CD4-positive, alpha-beta T cell (primary cell): ENCODE data around the gene PHAF1. TPM values are rescaled to one million over a fixed set of nuclear protein-coding genes. Genes with fewer than 3 reads are reported as not detected.

ENCODE experiments used
- ATAC-seq: fragments of 200-7000 bp; cut with Tn5 transposase; one replicate; pipeline ENCODE4 v1.10.0; 2022; ENCODE audit warnings: mild to moderate bottlenecking; ENCODE audit not compliant: poor library complexity
- CTCF ChIA-PET: fragments of 350-600 bp; sonication (Branson Sonifier 250); formaldehyde crosslinking; loops from one replicate; lab custom pipeline; 2021; ENCODE audit warnings: antibody characterized with exemption, inconsistent platforms; lab: Charles Lee
- POLR2A ChIA-PET: fragments of 350-600 bp; sonication (Branson Sonifier 250); formaldehyde crosslinking; loops from one replicate; lab custom pipeline; 2021; ENCODE audit warnings: antibody characterized with exemption, inconsistent platforms; lab: Charles Lee
- DNase-seq, 14 experiments: peaks; one replicate each; pipeline ENCODE4 v3.0.0-alpha.2; 2013 to 2020; ENCODE audit warnings: mixed read lengths in 2 of 14
- H3K27ac ChIP-seq, 2 donors: one replicate each; pipeline versions ENCODE4 v1.5.1 to v1.7.0; 2013; ENCODE audit warnings: low read length in 2 of 2, low read depth in 1 of 2, mild to moderate bottlenecking in 1 of 2
- H3K27me3 ChIP-seq, 2 experiments: 1 replicate in 1 of 2; 2 replicates in 1 of 2; pipeline versions ENCODE4 v1.6.1 to v1.7.0; 2013; ENCODE audit warnings: low read length in 2 of 2, control low read depth in 1 of 2, mild to moderate bottlenecking in 1 of 2, moderate library complexity in 1 of 2; ENCODE audit not compliant: insufficient read depth in 2 of 2, control insufficient read depth in 1 of 2
- H3K36me3 ChIP-seq: one replicate; pipeline ENCODE4 v1.6.1; 2013; ENCODE audit warnings: low read length, control low read depth; ENCODE audit not compliant: insufficient read depth
- H3K4me1 ChIP-seq: one replicate; pipeline ENCODE4 v1.6.1; 2013; ENCODE audit warnings: low read length, control low read depth; ENCODE audit not compliant: insufficient read depth
- H3K4me3 ChIP-seq: one replicate; pipeline ENCODE4 v1.5.1; 2013; ENCODE audit warnings: mild to moderate bottlenecking, low read length, moderate library complexity
- H3K9me3 ChIP-seq, 2 experiments: 1 replicate in 1 of 2; 2 replicates in 1 of 2; pipeline versions ENCODE4 v1.6.1 to v1.7.0; 2013; ENCODE audit warnings: low read length in 2 of 2, mild to moderate bottlenecking in 2 of 2, control low read depth in 1 of 2, moderate library complexity in 1 of 2; ENCODE audit not compliant: control insufficient read depth in 1 of 2, insufficient read depth in 1 of 2
- H3K27ac Mint-ChIP-seq: one replicate; pipeline ENCODE4 v1.8.0; 2020; ENCODE audit warnings: mixed read lengths
- H3K27me3 Mint-ChIP-seq: one replicate; pipeline ENCODE4 v1.8.0; 2021; ENCODE audit warnings: mixed read lengths
- H3K36me3 Mint-ChIP-seq: one replicate; pipeline ENCODE4 v1.8.0; 2021; ENCODE audit warnings: low read depth, mixed read lengths
- H3K4me1 Mint-ChIP-seq: one replicate; pipeline ENCODE4 v1.8.0; 2021; ENCODE audit warnings: low read depth, mixed read lengths
- H3K4me3 Mint-ChIP-seq: one replicate; pipeline ENCODE4 v1.8.0; 2020; ENCODE audit warnings: mild to moderate bottlenecking, mixed read lengths
- H3K9me3 Mint-ChIP-seq: one replicate; pipeline ENCODE4 v1.8.0; 2020; ENCODE audit warnings: mixed read lengths
- CTCF ChIP-seq: fragments of 200-600 bp; IDR thresholded peaks from one replicate; pipeline ENCODE4 v1.8.0; 2022; ENCODE audit warnings: antibody characterized with exemption, mild to moderate bottlenecking
- intact Hi-C, 2 experiments: fragments of 100-400 bp; cut with DNase I in 1 of 2; cut with micrococcal nuclease in 1 of 2; formaldehyde crosslinking; loops; one replicate each; pipeline versions ENCODE4 v1.15.1 to v1.9.0; 2023 to 2025; cut with DNase I, micrococcal nuclease
- total RNA-seq, 174 experiments: library from RNA in 2 of 174; stranded (reverse) in 2 of 174; gene quantifications; one replicate each; pipeline ENCODE4 v1.2.3 and lab custom pipeline; 2021 to 2026

The PHAF1 gene
- total RNA-seq, 2 experiments from 2014 or later: 10.6 to 10.8 TPM

- ATAC-seq (no peak), DNase-seq (no peak)
- Histone ChIP-seq H3K27me3 (no peaks in the 10 kb centered on the region), H3K4me3 (no peak overlapping the region), H3K9me3 (no peaks in the 10 kb centered on the region), H3K27ac (no peak overlapping the region), H3K36me3 (peaks cover 72% of the 10 kb centered on the region), H3K4me1 (no peaks in the 10 kb centered on the region)
- Mint-ChIP-seq H3K4me1 (no peaks in the 10 kb centered on the region), H3K27ac (no peak overlapping the region), H3K9me3 (no peaks in the 10 kb centered on the region), H3K36me3 (peaks cover 91% of the 10 kb centered on the region), H3K4me3 (no peak overlapping the region), H3K27me3 (no peaks in the 10 kb centered on the region)
- TF ChIP-seq CTCF: no peak
- ChIA-PET POLR2A (interaction anchor here (0.9 kb wide), 1 partner anchor 10 kb away, joined by 7 read pairs; the partner anchor contains the start of gene B3GNT9), CTCF (no interaction called here)
- intact Hi-C loops: loop anchor here in 1 of 2 experiments (10.0 kb wide), 1 partner anchor 313 kb away; no protein-coding TSS in a partner anchor
These were observed 31.6 kb downstream of the PHAF1 start for GRCh38 chr16:67141391-67141790.

- peaks cover 94% of the 10 kb centered on the region for H3K36me3 Mint-ChIP-seq
- CTCF ChIA-PET: no interaction called here
- POLR2A ChIA-PET: no interaction called here
These were observed 32.6 kb downstream of the PHAF1 start for GRCh38 chr16:67142342-67142741.

GRCh38 chr16:67144943-67145342, 35.2 kb downstream of the PHAF1 start:
- intact Hi-C loops: loop anchor here in 1 of 2 experiments (10.0 kb wide), 1 partner anchor 310 kb away; no protein-coding TSS in a partner anchor
- DNase-seq (no peak), ATAC-seq (no peak)
- Mint-ChIP-seq H3K4me3 (no peak overlapping the region), H3K27me3 (peaks cover 11% of the 10 kb centered on the region), H3K27ac (no peak overlapping the region), H3K36me3 (peaks cover 88% of the 10 kb centered on the region), H3K9me3 (no peaks in the 10 kb centered on the region), H3K4me1 (no peaks in the 10 kb centered on the region)
- ChIA-PET CTCF (interaction anchor here (1.7 kb wide), 1 partner anchor 10 kb away, joined by 5 read pairs; no protein-coding TSS in a partner anchor), POLR2A (no interaction called here)
- no peak overlapping the region for H3K27ac ChIP-seq
- H3K4me1 ChIP-seq: peaks cover 7% of the 10 kb centered on the region
- H3K9me3 ChIP-seq: peaks cover 0 to 7% of the 10 kb centered on the region in 2 experiments
- no peaks in the 10 kb centered on the region for H3K27me3 ChIP-seq
- peaks cover 77% of the 10 kb centered on the region for H3K36me3 ChIP-seq
- H3K4me3 ChIP-seq: no peak overlapping the region
- TF ChIP-seq CTCF: no peak

More at GRCh38 chr16:67142342-67142741, 32.6 kb downstream of the PHAF1 start:
- ATAC-seq: no peak
- H3K27ac Mint-ChIP-seq: no peak overlapping the region
- TF ChIP-seq CTCF: no peak
- Histone ChIP-seq H3K27me3 (no peaks in the 10 kb centered on the region), H3K4me3 (no peak overlapping the region), H3K4me1 (no peaks in the 10 kb centered on the region), H3K27ac (no peak overlapping the region), H3K36me3 (peaks cover 76% of the 10 kb centered on the region), H3K9me3 (no peaks in the 10 kb centered on the region)
- no peaks in the 10 kb centered on the region for H3K27me3 Mint-ChIP-seq
- no peaks in the 10 kb centered on the region for H3K4me1 Mint-ChIP-seq
- H3K9me3 Mint-ChIP-seq: no peaks in the 10 kb centered on the region
- H3K4me3 Mint-ChIP-seq: no peak overlapping the region
- intact Hi-C loops: loop anchor here in 1 of 2 experiments (2.0 to 10.0 kb wide), 2 partner anchors 26 to 312 kb away; no protein-coding TSS in a partner anchor
- DNase-seq: no peak
